HG03045 (cell line): ENCODE data around the gene INHBB.

Source experiments
- ATAC-seq: cut with Tn5 transposase; IDR thresholded peaks from one replicate; pipeline ENCODE4 v1.9.1; 2021; ENCODE audit warnings: mild to moderate bottlenecking, moderate library complexity; ENCODE audit not compliant: unreplicated experiment

The INHBB gene

GRCh38 chr2:120354467-120354866, 8.5 kb downstream of the INHBB start:
- no peak for ATAC-seq

- ATAC-seq: no peak
Measured at GRCh38 chr2:120354935-120355779, 9.2 kb downstream of the INHBB start.

- ATAC-seq: no peak
Measured at GRCh38 chr2:120355780-120356266, 9.9 kb downstream of the INHBB start.

DNA sequence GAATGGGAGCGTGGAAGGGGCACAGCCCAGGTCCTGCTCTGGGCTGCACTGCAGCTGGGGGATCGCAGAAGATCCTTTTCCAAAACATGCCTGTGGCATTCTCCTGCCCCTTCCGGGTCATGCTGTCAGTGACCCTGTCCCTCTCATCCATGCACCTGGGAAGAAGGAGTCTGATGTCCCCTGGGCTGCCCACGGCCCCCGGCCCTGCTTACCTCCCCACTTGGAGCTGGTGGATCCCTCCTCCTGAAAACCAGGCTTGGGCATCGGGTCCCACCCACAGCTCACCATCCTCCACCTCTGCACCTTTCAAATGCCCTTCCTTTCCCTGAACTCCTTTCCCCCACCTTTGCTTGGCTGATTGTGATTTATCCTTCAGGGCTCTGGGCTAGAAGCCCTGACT, 11.8 kb downstream of the INHBB start:
- ATAC-seq: no peak

DNA sequence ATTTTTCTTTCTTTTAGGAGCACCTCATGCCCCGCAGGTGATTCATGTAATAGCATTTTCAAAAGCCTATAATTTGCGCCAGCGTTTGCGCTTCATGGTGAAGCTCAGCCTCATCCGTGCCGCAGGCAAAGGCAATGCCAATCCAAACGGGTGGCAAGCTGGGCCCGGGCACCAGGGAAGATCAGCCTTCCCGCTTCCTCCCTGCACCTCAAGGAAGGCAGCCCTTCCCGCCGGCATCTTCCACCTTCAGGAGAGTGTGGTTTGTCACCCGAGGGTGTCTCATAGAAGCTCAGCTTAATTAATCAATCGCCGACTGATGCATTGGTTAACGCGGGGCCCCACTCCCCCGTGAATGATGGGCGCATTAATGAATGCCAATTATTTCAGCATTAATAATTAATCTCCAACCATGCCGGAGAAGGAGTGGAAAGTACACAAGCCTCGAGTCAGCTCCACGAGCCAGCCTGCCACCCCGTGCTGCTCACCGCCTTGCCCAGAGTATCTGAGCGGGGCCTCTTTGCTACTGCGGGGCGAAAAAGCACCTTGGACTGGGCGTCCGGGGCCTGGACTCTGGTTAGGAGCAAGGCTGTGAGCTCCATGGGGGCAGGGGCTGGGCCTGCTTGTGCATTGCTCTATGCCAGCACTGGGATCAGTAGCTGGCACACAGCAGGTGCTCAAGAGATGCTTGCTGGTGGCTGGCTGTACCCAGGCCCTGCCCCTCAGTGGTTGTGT, 13.0 kb downstream of the INHBB start:
- no peak for ATAC-seq

DNA sequence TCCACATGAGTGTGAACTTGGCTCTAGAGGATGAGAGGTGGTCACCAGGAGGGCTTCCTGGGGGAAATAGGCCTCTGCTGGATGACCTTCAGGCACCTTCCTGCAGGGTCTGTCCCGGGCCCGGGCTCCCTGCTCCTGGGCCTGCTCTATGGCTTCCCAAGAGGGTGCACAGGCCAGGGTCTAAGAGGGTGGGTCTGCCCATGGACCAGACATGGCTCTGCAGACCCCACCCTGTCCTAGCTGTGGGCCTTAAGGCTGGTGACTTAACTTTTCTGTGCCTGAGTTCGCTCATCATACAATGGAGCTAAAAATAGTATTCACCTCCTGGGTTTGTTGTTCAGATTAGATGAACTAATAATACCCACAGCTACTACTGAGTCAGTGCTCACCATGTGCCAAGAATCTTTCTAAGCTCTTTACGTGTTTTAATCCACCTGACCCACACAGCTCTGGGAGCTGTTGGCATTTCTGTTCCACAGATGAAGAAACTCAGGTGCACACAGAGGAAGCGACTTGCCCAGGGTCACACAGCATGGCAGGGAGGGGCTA, 14.4 kb downstream of the INHBB start:
- no peak for ATAC-seq

GRCh38 chr2:120362926-120363325, 17.0 kb downstream of the INHBB start:
- no peak for ATAC-seq

GRCh38 chr2:120365236-120365793, 19.4 kb downstream of the INHBB start:
- ATAC-seq: no peak

- no peak for ATAC-seq
Measured at GRCh38 chr2:120366698-120367097, 20.8 kb downstream of the INHBB start.

GRCh38 chr2:120367221-120367620, 21.3 kb downstream of the INHBB start:
- no peak for ATAC-seq

GRCh38 chr2:120367649-120368048, 21.7 kb downstream of the INHBB start:
- no peak for ATAC-seq

- no peak for ATAC-seq
Measured at GRCh38 chr2:120368086-120368485, 22.1 kb downstream of the INHBB start.

DNA sequence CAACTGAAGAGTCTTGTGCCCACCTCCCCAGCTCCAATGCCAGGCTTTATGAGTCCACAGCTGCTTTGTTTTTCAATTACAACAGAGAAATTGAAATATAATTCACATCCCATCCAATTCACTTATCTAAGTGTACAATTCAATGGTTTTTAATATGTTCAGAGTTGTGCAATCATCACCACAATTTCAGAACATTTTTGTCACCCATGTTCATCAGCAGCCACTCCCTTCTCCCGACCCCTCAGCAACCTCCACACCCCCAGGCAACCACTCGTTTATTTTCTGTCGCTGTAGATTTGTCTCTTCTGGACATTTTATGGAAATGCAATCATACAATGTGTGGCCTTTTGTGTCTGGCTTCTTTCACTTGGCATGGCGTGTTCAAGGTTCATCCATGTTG, 23.3 kb downstream of the INHBB start:
- ATAC-seq: no peak

- no peak for ATAC-seq
Measured at GRCh38 chr2:120371969-120372625, 26.2 kb downstream of the INHBB start.

GRCh38 chr2:120372816-120373215, 26.9 kb downstream of the INHBB start:
- no peak for ATAC-seq

GRCh38 chr2:120373424-120373823, 27.5 kb downstream of the INHBB start:
- ATAC-seq: no peak

- ATAC-seq: no peak
Measured at GRCh38 chr2:120374821-120375220, 28.9 kb downstream of the INHBB start.

GRCh38 chr2:120375251-120376020, 29.5 kb downstream of the INHBB start:
- no peak for ATAC-seq

- no peak for ATAC-seq
Measured at GRCh38 chr2:120376101-120376500, 30.2 kb downstream of the INHBB start.
